Measurements from ENCODE around the gene CAPN2.
"Not testable (repeated sequence)": the region's sequence is repeated elsewhere in the genome, so short reads cannot be mapped to it uniquely, and the experiment has no call there.

CAPN2 gene

GRCh38 chr1:223717695-223718363, 5.5 kb downstream of the CAPN2 start:
- no peak for DNase-seq

- no peak for DNase-seq
Observed at GRCh38 chr1:223718850-223719249, 6.5 kb downstream of the CAPN2 start.

GRCh38 chr1:223720971-223721591, 8.7 kb downstream of the CAPN2 start:
- no peak for DNase-seq

GRCh38 chr1:223721658-223722607, 9.6 kb downstream of the CAPN2 start:
- DNase-seq, result no peak

- no peak for DNase-seq
Observed at GRCh38 chr1:223723351-223723904, 11.1 kb downstream of the CAPN2 start.

GRCh38 chr1:223724376-223724775, 12.0 kb downstream of the CAPN2 start:
- no peak for DNase-seq

GRCh38 chr1:223725578-223725977, 13.2 kb downstream of the CAPN2 start:
- no peak for DNase-seq

- DNase-seq, result peak; percentile 89
Observed at GRCh38 chr1:223726380-223727001, 14.2 kb downstream of the CAPN2 start.

GRCh38 chr1:223727541-223727940, 15.2 kb downstream of the CAPN2 start:
- no peak for DNase-seq

- DNase-seq, result no peak
Observed at GRCh38 chr1:223729906-223730305, 17.6 kb downstream of the CAPN2 start.

- no peak for DNase-seq
Observed at GRCh38 chr1:223730479-223731132, 18.3 kb downstream of the CAPN2 start.

- peak; percentile 28 for DNase-seq
Observed at GRCh38 chr1:223731133-223731770, 18.9 kb downstream of the CAPN2 start.

GRCh38 chr1:223732993-223733798, 20.9 kb downstream of the CAPN2 start:
- no peak for DNase-seq

GRCh38 chr1:223733898-223734852, 21.8 kb downstream of the CAPN2 start:
- DNase-seq, result no peak

GRCh38 chr1:223736638-223737037, 24.3 kb downstream of the CAPN2 start:
- not testable (repeated sequence) for DNase-seq

GRCh38 chr1:223737342-223737741, 25.0 kb downstream of the CAPN2 start:
- DNase-seq, result no peak

- no peak for DNase-seq
Observed at GRCh38 chr1:223738465-223739365, 26.4 kb downstream of the CAPN2 start.

- no peak for DNase-seq
Observed at GRCh38 chr1:223739366-223740037, 27.2 kb downstream of the CAPN2 start.
